Stimulated activated CD4-positive, alpha-beta T cell treated with anti-CD3 and anti-CD28 coated beads, Interleukin-4, amount 100 ng/mL, for 48 hours (primary cell): ENCODE measurements around the gene SMIM41.

Experiments used
- DNase-seq, 2 donors: peaks; one replicate each; pipeline ENCODE4 v3.0.0-alpha.2; 2020; ENCODE audit warnings: low read depth in 2 of 2

SMIM41 gene

DNA sequence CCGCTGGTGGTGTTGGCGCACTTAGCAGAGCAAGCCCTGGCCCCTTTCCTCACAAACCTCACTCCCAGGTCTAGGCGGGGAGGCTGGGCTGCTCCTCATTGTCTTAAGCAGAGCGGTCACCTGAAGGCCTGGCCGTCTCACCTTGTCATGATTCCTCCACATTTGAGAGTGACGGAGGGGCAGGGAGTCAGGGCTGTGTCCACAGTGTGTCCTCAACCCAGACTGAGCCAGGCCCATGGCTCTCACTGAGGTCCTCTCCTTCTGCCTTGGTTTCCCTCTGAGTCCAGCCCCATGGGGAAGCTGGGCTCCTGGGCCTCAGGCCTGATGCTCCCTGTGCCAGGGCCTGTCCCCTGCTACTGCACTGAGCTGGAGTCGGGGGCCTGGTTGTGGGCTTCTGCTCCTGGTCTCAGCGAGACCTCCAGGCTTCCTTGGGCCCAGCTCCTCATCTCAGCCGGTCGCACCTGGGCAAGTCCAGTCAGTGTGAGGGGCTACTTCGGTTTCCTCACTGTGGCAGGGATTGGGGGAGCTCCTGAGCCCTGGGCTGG, 67.4 kb downstream of the SMIM41 start:
- DNase-seq: no peak

- no peak for DNase-seq
These were observed 68.0 kb downstream of the SMIM41 start for GRCh38 chr12:52147367-52147963.

- DNase-seq: no peak
These were observed 68.5 kb downstream of the SMIM41 start for GRCh38 chr12:52147964-52148463.

- no peak for DNase-seq
These were observed 69.1 kb downstream of the SMIM41 start for GRCh38 chr12:52148464-52149181.

DNA sequence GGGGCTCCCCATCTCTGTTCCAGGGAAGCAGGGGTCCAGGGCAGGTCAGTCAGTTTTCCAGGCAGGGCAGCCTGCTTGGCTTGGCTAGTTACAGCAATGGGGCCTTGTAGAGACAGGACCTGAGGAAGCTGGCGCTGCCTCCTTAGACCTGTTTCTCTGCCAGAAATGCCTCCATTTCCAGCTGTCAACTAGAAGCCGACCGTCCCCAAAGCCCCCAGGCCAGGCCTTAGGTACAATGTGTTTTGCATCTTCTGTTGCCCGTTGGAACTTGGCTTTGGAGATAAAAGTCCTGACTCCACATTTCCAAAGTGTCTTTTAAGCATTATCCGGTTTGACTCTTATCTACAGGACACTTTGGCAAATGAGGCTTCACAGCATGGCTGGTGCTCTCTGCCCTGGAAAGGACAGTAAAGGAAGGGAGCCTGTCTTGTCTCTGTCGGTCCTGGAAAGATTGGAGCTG, 69.7 kb downstream of the SMIM41 start:
- no peak for DNase-seq

DNA sequence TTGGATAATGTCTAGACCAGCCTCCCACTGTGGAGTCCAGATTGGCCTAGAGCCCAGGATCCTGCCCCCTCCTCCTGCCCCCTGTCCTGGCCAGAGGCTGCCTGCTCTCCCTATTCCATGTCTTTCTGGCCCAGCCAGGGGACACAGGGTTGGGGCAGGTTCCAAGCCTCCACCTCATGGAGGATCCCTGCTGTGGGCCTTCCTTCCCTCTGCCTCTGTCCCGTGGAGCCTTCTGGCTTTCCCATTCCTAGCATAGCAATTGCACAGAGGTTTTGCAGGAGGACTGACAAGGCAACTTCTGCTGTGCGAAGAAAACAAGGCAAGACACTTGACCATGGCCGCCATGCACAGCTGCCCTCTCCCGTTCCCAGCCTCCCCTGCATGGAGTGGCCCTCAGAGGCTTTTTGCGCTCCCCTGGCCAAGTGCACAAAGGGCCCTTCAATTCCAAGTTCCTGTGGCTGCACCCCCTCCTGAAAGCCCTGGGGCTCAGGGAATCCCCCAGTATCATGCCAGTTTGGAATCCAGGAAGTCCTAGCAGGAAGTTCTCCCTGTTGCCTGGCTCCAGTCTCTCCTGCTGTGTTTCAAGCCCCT, 70.2 kb downstream of the SMIM41 start:
- DNase-seq: no peak

- DNase-seq: no peak
These were observed 71.8 kb downstream of the SMIM41 start for GRCh38 chr12:52151153-52151836.

GRCh38 chr12:52151837-52152783, 72.6 kb downstream of the SMIM41 start:
- DNase-seq: peak; percentile 55 to 61

DNA sequence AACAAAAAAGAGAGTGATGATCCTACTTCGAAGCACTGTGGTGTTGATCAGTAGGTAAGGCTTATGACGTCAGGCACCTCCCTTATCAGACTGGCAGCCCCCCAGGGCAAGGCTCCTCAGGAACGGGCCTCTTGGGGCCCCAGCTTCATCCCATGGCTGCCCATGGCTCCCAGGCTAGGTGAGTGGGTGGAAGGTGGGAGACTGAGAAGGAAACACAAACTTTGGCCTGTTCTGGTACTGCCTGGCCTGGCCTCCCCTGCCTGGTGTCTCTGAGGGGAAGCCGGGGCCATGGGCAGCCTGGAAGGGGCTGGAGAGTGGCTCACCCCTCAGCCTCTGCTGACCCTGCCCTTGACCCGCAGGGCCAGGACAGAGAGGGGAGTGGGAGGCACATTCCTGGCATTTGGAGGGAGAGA, 73.4 kb downstream of the SMIM41 start:
- no peak for DNase-seq

DNA sequence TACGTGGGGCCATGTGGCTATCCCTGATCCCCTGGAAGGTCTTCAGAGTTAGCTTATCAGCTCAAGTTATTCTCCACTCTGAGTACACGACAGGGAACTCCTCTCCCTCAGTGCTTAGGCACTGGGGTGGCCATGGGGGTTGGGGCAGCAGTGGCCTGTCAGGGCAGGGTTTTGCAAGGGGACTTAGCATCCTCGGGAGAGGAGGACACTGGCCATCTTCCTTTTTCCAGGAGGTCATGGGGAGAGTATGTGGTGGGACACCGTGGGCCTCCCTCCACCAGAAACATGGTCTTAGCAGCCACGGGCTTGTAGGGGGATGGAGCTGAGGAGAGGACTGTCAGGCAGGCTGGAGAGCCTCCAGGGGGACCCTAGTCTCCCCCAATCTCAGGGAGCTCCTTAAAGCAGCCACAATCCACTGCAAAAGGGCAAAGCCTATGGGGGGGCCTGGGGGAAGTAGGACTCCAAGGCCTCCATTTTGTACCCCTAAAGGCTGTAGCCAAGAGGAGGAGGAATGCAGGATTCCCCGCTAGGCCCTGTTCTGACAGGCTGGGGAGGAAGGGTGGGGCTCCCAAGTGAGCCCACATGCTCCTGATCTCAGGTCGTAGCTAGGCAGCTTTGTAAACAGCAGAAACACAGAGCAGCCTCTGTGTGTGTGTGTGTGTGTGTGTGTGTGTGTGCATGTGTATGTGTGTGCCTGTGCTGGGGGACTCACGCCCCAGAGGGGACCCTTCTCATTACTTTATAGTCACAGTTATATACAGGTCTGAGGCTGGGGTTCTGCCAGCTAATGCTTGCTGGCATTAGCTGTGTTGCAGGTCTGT, 75.8 kb downstream of the SMIM41 start:
- DNase-seq: no peak

GRCh38 chr12:52156311-52156710, 76.8 kb downstream of the SMIM41 start:
- DNase-seq: no peak

DNA sequence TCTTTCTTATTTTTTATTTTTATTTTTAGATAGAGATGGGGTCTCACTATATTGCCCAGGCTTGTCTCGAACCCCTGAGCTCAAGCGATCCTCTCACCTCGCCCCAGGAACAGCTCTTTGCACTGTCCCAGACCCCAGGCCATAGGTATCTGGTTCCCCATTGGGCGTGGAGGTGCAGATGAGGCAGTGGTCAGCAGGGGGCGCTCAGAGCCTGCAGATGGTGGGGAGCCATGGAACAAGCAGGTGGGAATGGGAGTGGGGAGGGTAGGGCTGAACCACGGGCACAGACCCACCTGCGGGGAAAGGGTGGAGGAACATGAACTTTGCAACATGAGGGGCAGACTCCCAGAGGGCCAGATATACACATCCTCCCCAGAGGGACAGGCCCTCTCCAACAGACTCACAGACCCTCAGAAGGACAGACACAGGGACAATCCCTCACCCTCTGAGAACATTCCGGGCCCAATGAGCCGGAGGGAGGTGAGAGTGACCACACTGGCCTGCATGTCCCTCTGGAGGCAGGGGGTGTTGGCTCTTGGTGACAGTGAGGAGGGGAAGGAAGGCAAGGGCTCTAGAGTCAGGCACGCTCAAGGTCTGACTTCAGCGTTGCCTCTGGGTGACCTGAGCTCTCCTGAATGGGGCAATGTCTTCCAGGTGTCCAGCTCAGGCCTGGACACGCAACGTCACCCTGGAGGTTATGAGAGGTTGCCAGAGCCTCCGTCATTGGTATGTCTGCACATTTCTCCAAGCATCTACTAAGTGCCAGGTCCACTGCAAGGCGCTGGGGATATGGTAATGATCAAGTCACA, 77.5 kb downstream of the SMIM41 start:
- DNase-seq: peak; percentile 64 to 75

GRCh38 chr12:52157566-52158150, 78.2 kb downstream of the SMIM41 start:
- no peak for DNase-seq
